GM19467 (cell line): Measurements from ENCODE around the gene BABAM2.
"Not testable (repeated sequence)": the region's sequence is repeated elsewhere in the genome, so short reads cannot be mapped to it uniquely, and the experiment has no call there.

ENCODE experiments used
- ATAC-seq: cut with Tn5 transposase; IDR thresholded peaks from one replicate; pipeline ENCODE4 v1.9.1; 2021; ENCODE audit warnings: mild to moderate bottlenecking, moderate library complexity; ENCODE audit not compliant: unreplicated experiment

Gene BABAM2

GRCh38 chr2:28227498-28227897 is 337.0 kb downstream of the BABAM2 start:
- ATAC-seq = no peak

GRCh38 chr2:28228434-28228995 is 338.0 kb downstream of the BABAM2 start:
- ATAC-seq = no peak

DNA sequence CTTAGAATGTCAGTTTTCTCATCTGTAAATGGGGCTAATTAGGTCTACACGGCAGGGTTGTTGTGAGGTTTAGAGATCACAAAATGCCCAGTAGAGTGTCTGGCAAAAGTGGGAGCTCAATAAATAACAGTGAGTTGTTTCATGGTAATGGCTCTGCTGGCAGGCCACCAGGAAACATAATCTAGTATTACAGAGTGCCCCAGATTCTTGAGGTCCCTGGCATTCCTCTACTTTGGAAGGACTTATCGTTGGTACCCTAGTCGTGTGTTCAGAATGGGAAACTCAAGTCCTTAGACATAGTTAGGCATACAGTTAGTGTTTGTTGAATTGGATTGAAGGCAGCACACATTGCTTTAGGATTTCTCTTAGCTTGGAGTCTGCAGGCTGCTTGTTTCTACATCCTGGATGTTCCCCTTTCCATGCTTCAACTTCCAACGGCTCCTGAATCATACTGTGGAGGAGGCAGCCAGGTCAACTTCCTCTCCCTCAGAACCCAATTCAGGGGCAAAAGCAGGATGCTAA is 340.6 kb downstream of the BABAM2 start:
- no peak for ATAC-seq

DNA sequence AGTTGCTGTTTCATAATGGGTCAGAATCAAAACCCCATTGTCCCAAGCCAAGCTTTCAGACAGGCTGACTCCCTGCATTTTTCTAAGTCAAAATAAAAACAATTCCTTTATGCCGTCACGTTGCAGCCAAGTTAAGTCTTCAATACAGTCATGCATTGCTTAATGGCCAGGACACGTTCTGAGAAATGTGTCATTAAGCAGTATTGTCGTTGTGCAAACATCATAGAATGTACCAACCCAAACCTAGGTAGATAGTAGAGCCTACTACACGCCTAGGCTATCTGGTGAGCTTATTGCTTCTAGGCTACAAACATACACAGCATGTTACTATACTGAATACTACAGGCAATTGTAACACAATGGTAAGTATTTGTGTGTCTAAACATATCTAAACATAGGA is 341.8 kb downstream of the BABAM2 start:
- ATAC-seq = no peak

- no peak for ATAC-seq
These were observed 342.7 kb downstream of the BABAM2 start for GRCh38 chr2:28233164-28233676.

- ATAC-seq = no peak
These were observed 344.3 kb downstream of the BABAM2 start for GRCh38 chr2:28234807-28235206.

DNA sequence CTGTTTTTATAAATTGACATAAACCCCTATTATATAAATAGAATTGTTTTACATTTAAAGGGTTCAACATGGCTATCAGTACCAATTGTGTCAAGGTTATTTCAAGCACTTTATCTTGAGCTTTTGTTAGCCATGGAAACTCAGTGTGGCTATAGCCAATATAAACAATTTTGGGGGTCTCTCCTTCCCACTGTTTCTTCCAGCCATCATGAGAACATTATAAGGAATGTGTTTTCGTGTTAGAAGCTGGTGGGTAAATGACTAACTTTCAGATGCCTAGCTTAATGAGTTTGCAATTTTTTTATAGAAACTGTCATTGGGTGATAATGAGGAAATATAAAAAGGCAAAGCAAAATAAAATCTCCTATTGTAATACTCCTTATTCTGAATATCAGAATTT is 348.7 kb downstream of the BABAM2 start:
- no peak for ATAC-seq

DNA sequence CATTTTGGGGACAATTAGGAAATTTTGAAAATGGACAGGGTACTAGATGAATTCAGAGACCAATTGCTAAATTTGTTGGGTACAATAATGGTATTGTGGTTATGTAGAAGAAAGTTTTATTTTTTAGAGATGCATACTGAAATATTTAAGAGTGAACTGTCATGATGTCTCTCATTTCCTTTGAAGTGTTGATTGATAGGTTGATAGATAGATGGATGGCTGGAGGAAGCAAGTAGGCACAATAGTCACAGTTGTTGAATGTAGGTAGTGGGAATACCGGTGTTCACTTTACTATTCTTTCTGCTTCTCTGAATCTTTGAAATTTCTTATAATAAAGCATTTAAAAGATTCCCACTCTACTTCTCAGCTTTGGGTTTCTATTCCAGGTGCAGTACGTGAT is 350.4 kb downstream of the BABAM2 start:
- ATAC-seq = no peak

DNA sequence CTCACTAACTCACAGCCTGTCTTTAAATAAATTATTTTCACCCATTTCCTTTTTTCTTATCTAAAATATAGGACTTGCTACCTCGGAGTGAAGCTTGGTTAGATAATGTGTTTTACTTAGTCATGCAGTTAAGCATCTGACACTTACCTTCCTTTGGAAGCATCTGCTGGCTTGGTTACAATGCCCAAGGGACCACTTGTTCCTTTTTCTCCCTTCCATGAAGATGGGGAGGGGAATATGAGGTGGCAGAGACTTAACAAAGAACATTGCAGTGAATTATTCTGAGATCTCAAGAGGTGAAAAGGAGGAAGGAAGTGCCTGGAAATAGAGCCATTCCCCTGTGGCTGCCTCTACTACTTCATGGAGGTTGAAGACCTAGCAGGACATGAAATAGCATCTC is 356.8 kb downstream of the BABAM2 start:
- no peak for ATAC-seq

GRCh38 chr2:28247734-28248133 is 357.2 kb downstream of the BABAM2 start:
- ATAC-seq = no peak

GRCh38 chr2:28248511-28248910 is 358.0 kb downstream of the BABAM2 start:
- no peak for ATAC-seq

- no peak for ATAC-seq
These were observed 359.5 kb downstream of the BABAM2 start for GRCh38 chr2:28250006-28250405.

GRCh38 chr2:28251337-28251736 is 360.8 kb downstream of the BABAM2 start:
- ATAC-seq = no peak

- no peak for ATAC-seq
These were observed 361.8 kb downstream of the BABAM2 start for GRCh38 chr2:28252311-28252710.

GRCh38 chr2:28253543-28253942 is 363.0 kb downstream of the BABAM2 start:
- ATAC-seq = no peak

DNA sequence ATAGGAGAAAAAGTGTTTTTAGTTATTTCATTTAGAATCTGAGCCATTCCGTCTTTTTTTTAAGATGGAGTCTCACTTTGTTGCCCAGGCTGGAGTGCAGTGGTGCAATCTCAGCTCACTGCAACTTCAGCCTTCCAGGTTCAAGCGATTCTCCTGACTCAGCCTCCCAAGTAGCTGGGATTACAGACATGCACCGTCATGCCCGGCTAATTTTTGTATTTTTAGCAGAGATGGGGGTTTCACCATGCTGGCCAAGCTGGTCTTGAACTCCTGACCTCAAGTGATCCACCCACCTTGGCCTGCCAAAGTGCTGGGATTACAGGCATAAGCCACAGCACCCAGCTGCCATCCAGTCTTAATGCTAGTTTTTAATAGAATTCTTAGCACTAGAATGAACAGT is 364.7 kb downstream of the BABAM2 start:
- ATAC-seq = not testable (repeated sequence)

- ATAC-seq = no peak
These were observed 366.7 kb downstream of the BABAM2 start for GRCh38 chr2:28257182-28257581.

- not testable (repeated sequence) for ATAC-seq
These were observed 368.7 kb downstream of the BABAM2 start for GRCh38 chr2:28259226-28259625.

DNA sequence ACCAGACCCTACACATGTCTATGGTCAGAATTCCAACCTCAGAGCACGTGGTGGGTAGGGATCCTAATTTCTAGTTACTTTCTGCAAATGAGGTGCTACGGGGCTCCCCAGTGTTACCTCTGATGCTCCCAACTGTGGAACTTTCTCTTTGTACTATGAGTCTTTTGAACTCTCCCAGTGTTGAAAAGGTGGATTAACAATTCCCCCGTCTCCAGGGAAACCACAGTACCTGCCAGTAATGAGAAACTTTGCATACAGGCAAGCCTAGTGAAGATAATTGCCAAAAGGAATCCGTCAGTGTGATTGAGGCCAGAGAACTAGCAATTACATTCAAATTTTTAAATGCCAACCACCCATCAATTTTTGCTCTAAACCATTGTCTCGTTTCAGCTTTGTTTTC is 373.2 kb downstream of the BABAM2 start:
- ATAC-seq = no peak

- no peak for ATAC-seq
These were observed 376.8 kb downstream of the BABAM2 start for GRCh38 chr2:28267282-28267681.

DNA sequence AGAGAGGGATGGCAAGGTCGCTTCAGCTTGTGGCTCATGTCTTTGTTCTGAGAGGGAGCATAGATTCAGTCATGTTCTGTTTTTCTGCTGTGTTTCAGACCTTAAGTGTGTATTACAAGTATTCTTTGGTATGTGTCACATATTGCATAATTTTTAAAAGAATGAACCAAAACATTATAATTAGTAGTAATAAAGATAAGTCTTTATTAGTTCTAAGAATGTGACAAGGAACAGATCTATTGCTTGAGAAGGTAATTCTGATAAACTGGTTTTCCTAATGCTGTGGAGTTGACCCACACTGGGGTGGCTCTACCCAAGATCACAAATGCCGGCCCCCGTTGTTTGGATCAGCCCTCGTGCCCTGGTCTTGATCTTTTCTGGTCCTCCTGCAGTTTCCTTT is 377.9 kb downstream of the BABAM2 start:
- no peak for ATAC-seq

DNA sequence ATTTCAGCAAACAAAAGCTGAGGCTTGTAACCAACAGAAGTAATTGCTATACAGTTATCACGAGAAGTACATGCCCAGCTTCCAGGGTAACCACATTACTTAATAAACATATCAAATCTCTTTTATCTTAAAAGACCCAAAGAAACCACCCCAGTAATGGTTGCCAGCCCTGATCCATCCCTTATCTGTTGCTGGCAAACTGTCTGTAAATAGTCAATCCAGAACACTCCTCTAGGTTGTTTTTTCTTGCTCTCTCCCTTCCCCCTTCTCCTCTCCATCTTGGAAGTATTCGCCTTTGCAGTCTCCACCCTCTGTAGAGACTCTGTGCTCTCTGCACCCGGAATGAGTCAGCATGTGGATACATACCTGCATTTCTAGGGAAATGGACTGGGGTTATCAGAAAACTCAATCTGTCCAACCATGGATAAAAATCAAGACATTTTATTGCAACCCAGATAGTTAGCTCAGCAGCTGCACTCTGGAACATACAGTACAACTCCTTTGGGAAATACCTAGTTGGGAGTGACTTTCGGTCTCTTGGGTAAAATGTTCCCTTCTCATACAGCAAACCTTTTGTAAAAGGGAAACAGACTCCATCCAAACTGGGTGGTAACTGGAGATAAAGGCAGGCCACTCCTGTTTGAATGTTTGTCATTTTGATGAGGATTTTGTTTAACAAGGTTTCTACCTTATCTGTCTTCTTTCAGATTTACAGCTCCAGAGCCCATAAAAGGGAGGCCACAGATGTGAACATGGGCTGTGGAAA is 378.7 kb downstream of the BABAM2 start:
- ATAC-seq = no peak
